GM10847 (cell line): ENCODE data around the gene ADCK1.

Source experiments
- POLR2A ChIP-seq: IDR thresholded peaks from 2 replicates; pipeline ENCODE4 v1.6.1; 2011; ENCODE audit not compliant: insufficient read length; ENCODE audit errors: extremely low read depth

ADCK1 gene

DNA sequence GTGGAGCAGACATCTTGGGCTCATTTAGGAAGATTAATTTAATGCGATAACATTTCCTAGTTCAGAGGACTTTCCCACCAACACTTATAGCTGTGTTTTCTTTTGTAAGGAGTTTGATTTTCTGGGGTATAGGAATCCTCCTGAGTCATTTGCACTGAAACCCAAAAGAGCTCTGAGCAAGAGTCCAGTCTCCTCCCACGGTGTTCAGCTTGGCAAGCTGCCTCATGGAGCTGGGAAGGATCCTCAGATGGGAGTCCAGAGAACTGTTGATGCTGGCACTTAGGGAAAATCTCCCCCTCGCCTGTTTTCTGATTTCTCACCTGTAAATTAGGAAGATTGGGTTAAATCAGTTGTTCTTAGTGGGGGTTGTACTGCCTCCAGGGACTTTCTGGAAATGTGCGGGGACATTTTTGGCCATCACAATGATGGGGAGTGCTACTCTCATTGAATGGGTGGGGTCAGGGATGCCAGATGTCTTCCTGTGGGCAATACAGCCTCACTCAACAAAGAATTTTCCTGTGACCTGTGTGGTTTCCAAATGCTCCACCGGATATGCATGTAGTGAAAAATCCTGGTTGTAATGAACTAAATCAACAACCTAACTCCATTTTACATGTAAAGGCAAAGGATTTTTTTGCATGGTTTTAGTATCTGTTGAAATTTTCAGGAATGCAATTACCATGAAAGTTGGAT is 150.6 kb downstream of the ADCK1 start:
- TF ChIP-seq POLR2A, result no peak

DNA sequence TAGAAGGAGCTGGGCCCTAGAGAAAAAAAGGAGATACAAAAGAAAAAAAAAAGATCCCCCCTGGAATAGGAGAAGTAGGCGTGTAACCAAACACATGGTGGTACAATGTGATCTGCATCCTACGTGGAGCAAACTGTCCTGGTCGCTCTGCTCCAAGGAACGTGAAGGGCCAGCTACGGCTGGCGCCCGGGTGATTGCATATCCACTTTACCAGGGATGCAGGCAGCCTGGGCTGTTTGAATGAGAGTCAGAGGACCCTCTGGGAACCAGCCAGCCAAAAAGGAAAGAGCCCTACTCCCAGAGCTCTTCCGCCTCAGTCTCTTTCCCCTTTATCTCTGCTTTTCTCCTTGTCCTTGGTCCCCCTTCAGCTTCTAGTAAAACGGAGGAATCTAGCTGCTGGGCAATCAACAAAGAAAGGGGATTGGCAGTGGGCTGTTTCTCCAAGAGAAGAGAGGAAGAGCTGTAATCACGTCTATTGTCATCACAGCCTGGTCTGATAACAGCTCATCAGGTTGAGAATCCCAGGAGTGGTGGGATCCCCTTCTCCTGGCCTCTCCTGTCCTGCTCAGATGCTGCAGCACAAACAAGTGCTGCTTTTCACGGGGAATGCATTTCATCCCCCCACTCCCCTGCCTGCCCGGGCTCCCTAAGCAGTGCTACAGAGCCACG is 156.0 kb downstream of the ADCK1 start:
- no peak for TF ChIP-seq POLR2A

DNA sequence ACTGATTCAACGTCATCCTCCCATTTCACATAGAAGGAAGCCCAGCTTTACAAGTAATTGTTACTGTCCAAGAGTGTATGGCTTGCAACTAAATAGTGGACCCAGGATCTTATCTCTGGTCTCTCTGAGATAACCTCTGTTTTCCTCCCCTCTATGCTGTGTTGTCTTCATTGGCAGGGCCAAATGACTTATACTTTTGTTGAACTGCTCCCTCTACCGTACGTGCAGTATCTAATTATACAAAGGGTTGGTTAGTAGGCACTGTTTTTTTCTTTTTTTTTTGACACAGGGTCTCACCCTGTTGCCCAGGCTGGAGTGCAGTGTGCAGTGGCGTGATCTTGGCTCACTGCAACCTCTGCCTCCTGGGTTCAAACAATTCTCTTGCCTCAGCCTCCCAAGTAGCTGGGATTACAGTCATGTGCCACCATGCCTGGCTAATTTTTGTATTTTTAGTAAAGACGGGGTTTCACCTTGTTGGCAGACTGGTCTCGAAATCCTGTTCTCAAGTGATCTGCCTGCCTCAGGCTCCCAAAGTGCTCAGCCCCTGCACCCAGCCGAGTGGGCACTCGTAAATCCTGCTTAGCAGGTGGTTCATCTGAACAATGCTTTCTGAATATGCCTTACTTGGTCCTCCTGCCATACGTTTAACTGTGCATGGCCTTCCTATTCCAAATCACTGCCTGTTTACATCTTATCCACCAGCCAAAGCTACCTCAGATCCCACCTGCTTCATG is 162.1 kb downstream of the ADCK1 start:
- TF ChIP-seq POLR2A, result no peak

DNA sequence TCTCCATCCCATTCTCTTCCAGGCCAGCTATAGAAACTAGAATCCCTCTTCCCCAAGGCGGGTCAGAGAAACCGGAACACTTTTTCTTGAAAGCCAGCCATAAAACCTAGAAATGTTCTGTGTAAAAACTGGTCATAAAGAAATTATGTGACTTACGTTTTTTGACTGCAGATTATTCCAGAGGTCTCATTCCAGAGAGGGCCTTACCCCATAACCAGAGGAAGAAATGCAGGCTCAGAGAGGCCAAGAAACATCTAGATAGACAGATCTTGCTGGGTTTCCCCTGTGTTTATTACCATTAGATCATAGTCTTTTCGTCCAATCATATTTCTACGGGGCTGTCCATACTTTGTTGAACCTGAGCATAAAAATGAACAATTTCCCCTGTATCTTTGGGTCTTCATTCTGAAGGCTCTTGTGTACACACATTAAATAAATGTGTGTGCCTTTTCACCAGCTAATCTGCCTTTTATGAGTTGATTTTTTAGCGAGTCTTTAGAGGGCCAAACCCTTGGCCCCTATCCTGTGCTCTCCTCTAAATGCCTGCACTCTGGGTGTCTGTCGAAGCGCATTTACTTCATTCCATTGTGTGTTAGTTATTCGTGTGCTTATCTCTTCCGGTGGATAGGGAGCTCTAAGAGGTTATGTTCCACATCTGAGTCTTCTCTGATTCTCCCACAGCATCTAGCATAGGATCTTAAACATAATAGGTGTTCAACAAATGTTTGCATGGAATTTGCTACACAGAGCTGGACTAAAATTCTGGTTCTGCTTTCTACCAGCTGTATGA is 163.0 kb downstream of the ADCK1 start:
- no peak for TF ChIP-seq POLR2A

DNA sequence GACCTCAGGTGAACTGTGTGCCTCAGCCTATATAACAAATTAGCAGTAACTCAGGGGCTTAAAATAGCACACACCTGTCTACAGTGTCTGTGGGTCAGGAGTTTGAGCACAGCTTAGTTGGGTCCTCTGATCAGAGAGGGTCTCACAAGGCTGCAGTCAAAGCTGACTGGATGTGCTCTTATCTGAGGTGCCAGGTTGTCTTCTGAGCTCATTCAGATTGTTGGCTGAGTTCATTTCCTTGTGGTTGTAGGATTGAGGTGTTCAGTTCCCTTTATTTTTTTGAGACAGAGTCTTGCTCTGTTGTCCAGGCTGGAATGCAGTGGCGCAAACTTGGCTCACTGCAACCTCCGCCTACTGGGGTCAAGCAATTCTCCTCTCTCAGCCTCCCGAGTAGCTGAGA is 164.7 kb downstream of the ADCK1 start:
- TF ChIP-seq POLR2A, result no peak

DNA sequence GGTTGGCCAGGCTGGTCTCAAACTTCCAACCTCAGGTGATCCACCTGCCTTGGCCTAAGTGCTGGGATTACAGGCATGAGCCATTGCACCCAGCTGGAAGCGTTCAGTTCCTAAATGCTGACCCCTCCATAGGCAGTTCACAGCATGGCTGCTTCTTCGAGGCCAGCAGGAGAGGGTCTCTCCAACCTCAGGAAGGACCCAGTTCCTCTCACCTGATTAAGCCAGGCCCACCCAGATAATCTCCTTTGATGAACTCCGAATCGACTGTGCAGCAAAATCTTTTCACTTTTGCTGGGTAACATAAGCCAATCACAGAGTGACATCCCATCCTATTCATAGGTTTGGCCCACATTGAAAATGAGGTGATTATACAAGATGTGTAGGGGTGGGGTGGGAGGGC is 165.1 kb downstream of the ADCK1 start:
- TF ChIP-seq POLR2A, result no peak

DNA sequence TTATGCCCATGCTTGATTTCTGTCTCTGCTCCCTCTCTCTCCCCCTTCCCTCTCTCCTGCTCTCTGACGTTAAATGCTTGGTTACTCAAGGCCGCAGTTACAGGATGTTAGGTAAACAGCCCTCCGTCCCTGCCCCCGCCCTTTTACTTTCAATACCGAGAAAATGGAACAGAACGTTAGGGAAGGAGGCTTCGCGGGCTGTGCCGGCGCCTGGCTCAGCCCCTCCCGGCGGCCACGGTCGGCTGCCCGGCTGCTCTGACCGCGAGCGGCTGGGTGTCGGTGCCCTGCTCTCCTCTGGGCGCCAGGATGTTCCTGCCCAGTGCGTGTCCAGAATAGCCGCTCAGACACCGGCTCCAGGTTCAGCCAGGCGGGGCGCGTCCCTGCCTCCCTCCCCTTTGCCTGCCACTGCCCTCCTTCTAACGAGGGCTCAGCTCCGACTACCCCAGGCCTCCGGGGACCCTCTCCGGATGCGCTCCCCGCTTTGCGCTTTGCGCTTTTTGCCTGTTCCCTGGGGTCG is 166.1 kb downstream of the ADCK1 start:
- no peak for TF ChIP-seq POLR2A

DNA sequence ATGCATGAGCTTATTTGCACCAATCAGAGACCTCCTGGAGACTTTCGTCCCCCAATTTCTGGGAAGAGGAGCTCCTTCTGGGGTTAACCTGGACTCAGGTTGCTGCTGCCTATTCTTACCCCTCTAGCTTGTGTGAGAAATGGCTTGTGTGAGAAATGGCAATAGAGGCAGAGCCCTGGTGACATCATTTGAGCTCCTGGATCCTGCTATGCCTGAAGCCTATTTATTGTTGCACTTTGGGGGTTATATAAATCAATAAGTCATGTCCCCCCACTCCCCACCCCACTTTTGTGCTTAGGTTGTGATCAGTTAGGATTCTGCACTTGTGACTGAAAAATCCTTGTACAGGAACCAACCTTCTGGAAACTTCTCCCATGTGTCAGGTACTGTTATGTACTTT is 167.2 kb downstream of the ADCK1 start:
- no peak for TF ChIP-seq POLR2A

DNA sequence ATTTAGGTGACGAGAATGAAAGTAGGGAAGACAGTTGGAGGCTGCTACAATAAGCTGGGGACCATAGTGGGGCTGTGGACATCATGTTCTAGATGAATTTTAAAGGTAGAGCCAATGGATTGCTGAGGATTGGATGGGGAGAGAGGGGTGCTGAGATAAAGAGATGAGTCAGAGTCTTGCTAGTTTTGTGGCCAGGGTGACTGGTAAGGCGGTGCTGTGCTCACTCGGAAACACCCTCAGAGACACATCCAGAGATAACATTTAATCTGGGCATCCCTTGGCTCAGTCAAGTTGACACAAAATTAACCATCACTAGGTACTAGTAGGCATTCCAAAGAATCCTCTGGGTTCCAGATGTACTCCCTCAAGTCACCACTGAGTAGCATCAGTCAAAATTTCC is 170.7 kb downstream of the ADCK1 start:
- TF ChIP-seq POLR2A, result no peak

DNA sequence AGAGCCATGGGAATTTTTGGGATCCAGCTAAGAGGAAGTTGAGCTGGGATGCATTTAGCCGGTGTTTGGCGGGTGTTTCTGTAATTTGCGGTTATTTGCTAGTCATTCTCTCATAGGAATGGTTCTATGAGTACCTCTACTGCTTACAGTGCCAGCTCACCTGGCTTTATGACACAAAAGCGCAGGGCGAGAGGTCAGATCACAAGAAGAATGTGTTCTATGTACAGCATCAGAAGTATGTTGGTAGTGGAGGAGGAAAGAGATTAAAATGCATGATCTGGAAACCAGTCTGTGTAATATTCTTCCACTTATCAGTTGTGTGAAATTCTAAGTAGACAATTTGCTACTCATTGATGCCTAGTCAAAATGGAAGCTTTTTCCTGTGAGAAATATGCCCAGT is 173.3 kb downstream of the ADCK1 start:
- no peak for TF ChIP-seq POLR2A

DNA sequence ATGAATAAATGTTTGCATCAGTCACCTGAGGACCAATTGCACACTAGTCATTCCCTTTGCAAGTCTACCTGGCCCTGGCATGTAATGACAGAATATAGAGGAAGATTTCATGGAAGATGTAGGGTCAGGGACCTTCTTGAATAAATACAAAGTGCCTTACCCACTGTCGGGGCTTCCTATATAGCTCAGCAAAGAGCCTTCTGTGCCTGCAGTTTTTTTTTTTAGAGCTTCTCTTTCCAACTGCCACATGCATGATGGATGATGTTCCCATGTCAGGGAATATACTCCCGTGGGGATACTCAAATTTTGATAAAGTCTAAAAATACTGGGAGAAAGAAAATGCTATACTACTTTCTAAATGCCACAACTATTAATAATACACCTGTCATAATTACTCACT is 176.7 kb downstream of the ADCK1 start:
- TF ChIP-seq POLR2A, result no peak

DNA sequence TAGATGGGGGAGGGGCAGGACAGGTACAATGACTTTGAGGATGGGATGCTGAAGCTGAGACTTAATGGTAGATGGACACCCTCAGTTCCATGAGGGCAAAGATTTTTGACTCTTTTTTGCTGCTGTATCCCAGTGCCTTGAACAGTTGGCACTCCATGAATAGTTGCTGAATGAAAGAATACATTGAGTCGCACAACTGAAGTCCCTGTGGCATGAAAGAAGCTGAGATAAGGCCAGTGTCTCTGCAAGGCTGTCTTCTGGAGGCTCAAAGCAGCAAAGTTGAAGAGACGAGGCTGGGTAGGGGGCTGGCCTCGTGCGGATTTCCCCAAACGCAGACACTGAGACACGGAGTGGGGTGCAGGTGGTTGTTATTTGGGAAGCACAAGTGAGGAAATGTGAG is 179.3 kb downstream of the ADCK1 start:
- no peak for TF ChIP-seq POLR2A

DNA sequence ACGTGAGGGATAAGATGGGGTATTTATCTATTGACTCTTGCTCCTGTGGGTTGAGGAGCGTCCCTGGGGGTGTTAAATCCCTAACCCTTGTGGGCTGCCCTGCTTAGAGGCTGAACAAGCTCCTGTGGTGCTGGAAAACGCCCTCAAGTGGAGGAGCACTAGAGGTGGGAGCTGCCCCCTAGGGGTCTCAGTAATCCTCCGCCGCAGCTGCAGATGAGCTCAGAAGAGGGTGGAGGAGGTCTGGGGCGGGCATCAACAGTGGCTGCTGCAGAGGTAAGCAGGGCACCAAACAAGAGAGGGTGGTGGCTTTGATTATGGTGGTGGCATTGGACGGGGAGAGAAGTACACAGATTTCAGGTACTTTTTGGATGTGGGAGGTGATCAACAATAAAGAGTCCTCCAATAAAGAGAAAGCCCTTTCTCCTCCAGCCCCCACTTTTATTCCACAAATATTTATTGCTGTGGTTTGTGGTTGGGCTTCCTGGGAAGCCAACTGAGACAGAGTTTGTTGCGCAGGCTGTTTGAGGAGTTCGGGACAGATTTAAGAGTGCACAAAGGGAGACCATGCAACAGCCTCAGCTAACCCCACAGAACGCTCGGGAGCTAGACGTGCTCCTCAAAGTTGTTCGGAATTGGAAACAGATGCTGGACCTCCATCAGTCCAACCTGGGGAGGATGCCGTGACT is 179.9 kb downstream of the ADCK1 start:
- TF ChIP-seq POLR2A, result no peak

DNA sequence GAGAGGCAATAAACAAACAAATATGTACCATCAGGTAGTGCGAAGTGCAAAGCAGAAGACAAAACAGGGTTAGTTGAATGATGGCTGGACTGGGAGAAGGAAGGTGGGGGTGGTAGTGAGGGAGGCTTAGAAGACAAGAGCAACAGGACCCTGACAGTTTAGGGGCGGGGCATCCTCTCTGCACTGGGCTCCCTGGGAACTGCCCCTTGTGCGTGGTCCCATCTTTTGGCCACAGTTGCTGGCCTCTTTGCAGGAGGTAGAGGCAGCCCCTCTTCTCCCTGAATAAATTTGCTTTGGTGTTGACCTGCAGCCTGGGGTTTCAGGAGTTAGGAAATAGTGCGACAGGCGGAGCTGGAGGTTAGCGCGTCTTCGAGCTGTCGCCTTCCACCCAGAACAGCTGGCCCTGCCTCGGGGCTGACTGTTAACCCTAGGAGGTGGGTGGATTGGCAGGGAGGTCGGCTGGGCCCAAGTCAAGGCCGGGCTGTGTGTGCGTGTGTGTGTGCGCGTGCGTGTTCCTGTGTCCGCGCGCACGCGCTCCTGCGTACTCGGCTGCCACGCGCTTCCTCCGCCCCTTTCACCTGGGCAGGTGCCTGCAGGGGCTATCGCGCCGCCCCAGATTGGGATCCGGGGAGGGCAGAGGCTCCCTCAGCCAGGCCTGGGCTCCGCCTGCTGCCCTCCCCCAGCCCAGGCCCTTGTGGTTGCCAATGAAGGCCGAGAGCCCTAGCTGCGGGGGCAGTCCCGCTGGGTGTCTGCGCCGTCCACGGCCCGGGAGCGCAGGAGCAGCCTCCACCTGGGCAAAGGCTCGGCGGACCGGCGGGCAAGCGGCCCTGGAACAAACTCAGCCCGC is 180.8 kb downstream of the ADCK1 start:
- no peak for TF ChIP-seq POLR2A
